ENCODE data around the gene RBPMS2.

RBPMS2 gene

GRCh38 chr15:64716452-64716851, 58.9 kb downstream of the RBPMS2 start:
- DNase-seq, result no peak

DNA sequence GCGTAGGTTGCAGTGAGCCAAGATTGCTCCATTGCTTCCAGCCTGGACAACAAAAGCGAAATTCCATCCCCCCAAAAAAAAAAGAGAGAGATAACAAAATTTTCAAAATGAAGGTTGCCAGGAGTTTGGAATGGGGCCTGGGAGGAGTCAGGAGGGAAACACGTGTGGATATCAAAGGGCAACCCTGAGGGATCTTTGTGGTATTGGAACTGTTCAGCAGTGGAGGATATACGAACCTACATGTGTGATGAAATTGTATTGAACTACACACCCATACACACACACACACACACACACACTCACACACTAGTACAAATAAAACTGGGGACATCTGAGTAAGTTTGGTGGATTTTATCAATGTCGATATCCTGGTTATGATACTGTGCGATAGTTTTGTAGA, 61.8 kb downstream of the RBPMS2 start:
- DNase-seq, result no peak

- DNase-seq, result no peak
Measured at GRCh38 chr15:64712353-64712752, 63.0 kb downstream of the RBPMS2 start.

DNA sequence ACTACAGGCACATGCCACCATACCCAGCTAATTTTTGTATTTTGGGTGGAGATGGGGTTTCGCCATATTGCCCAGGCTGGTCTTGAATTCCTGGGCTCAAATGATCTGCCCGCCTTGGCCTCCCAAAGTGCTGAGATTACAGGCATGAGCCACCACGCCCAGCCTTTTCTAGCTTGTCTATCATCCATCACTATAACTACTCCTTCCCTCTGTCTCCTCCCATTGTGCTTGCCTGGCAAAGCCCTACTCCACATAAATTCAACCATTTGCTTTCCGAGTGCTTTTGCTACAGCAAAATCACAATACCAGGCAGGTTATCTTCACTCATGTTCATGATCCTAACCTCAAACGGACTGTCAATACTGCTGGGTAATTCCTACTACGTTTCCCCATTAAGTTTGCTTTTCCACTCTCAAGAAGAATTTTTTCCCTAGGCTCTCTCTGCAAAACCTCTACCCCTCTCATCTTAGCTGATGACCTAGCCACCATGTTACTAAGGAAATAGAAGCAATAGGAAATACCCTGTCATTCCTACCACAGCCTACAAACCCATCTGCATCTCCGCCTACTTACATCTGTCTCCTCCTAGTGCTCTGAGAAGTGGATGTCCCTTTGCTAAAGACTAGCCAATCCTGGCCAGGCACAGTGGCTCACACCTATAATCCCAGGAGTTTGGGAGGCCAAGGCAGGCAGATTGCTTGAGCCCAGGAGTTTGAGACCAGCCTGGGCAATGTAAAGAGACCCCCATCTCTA, 64.5 kb downstream of the RBPMS2 start:
- DNase-seq, result no peak

DNA sequence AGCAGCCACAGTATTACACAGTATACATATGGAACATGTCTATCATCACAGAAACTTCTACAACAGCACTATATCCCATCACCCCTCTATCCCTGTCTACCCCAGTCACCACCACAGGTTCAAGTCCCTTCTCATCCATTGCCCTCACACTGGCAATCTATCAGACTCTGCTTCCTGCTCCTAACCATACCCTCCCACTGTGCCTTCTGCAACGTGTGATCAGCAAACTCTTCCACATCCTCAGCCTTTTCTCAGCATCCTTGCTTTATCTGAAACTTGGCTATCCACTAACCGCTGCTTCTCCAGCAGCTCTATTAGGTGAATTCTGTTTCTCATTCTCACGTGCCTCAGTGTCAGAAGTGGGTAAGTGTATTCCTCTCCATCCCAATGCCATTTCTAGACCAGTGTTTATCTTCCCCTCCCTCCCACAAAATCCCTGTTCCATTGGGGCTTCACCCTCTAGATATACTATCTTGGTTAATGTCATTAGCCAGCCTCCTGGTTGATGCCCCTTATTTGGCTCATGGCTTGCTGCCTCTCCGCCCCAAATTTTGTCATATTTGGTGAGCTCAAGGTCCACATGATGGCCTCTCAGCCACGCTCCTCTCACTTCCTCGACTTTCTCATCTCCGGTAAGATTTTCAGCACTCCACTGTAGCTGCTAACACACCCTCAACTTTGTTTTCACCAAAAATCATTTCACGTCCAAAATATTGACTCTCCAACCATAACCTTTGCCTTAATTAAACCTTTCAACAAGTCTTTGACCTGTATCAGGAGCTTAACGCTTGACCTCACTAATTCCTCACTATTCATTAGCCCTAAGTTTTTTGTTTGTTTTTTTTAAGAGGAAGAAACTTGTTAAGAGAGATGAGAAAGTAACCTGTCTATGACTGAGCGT, 69.1 kb downstream of the RBPMS2 start:
- DNase-seq, result no peak

DNA sequence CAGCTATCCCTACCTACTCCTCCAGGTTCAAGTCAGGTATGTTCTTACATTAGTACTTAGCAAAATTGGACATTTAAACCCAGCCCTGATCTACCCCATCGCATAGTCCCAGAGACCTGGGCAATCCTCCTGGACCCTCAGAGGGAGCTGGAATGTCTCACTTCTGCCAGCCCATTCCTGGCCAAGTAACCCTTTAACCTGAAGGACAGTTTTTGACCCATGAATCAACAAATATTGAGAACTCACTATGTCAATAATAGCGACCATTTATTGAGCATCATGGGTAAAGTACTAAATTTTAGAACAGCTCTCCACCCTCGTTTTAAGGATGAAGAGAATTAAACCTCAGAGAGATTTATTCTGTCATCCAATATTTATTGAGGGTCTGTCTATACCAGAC, 70.4 kb downstream of the RBPMS2 start:
- DNase-seq, result no peak

DNA sequence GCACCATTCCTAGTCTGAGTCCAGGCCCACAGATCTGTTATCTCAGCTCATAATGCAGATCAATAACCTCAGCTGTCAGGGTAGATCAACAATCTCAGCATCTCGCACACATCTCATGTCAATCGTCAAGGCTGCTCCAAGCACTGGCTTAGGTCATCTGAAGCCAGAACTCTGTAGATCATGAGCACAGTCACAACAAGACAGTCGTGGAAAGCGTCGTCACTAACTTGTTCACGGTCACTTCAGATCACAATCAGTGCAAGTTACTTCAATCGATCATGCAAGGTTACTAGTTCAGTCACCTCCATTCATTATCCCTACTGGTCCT, 71.8 kb downstream of the RBPMS2 start:
- no peak for DNase-seq

GRCh38 chr15:64702816-64703631, 72.4 kb downstream of the RBPMS2 start:
- DNase-seq, result peak; percentile 97

GRCh38 chr15:64701482-64702184, 73.8 kb downstream of the RBPMS2 start:
- no peak for DNase-seq

GRCh38 chr15:64701051-64701450, 74.3 kb downstream of the RBPMS2 start:
- DNase-seq, result no peak

DNA sequence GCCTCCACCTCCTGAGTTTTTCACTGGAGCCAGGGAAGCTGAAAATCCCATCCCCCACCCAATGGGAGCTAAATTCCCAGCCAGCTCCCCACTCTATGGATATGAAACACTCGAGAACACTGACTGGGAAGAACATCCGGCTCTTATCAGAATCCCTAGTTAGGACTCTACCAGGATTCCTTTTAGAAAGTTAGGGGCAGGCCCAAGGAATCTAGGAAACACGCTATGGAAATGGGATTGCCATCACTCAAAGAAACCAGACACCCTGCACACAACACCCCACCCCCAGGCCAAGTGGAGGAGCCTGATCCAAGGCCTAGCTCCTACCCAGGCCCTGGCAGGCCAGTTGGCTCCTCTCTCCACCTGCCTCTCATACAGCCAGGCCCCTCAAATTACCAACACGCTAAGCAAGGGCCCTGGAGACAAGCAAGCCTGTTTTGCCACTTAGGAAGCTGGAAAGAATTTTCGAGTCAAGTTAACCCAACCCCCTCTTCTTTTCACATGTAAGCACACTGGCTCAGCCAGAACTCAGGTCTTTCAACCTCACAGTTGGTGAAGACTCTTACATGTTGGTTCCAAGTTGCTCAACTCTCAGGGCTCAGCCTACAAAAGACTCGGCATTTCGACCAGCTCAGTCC, 75.5 kb downstream of the RBPMS2 start:
- no peak for DNase-seq

DNA sequence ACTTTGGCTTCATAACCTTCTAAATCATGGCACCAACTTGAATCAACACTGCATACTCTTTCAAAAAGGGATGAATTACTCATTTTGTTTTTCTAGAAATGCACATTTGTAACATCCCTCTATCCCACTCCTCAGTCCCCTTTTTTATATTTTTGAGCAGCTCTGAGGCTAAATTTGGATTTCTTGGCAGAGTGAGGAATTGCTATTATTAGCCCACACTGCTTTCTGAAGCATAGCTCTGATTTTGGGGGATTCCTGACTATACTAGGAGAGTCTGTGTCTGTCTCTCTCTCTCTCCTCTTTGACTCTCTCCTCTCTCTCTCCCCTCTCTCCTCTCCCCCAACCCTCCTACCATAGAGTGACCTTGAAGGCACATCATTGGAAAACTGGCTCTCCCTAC, 76.6 kb downstream of the RBPMS2 start:
- DNase-seq, result no peak

- peak; percentile 71 for DNase-seq
Measured at GRCh38 chr15:64697911-64698369, 77.4 kb downstream of the RBPMS2 start.

- DNase-seq, result no peak
Measured at GRCh38 chr15:64696481-64696880, 78.9 kb downstream of the RBPMS2 start.

- DNase-seq, result no peak
Measured at GRCh38 chr15:64695561-64695992, 79.8 kb downstream of the RBPMS2 start.

DNA sequence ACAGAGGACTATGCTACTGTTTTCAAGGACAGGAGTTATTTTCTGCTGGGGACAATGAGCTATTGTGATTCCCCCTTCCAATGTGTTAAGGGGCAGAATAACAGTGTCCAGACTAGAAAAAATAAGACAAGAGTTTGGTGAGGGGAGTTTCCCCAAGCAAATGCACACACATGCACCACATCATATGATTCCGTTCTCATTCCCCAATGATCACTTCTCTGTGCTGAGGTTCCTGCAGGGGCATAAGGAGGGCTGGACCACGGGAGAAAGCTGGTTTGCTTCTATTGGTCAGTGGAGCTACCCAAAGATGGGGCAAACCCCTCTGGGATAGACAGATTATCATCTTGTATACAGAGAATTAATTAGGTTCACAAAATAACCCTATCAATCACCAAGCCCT, 80.6 kb downstream of the RBPMS2 start:
- no peak for DNase-seq

DNA sequence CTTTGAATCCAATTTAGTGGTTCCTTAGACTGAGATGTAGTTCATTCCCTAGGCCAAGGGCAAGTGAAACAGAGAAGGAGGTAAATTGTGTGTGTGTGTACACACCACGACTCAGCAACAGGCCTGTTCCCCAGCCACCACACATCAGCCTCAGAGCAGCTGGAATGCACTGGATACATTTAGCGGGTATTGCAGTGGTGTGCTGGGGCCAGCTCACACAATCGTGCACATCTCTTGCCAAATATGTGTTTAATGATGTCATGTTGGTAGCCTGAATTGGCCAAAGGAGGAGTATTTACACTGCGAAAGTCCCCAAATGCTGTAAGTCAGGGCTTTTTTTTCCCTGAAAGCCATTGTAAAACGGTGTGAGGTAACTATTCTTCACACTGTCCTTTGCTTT, 82.3 kb downstream of the RBPMS2 start:
- DNase-seq, result no peak

GRCh38 chr15:64691896-64692565, 83.4 kb downstream of the RBPMS2 start:
- DNase-seq, result no peak

GRCh38 chr15:64690578-64691296, 84.7 kb downstream of the RBPMS2 start:
- DNase-seq, result no peak

DNA sequence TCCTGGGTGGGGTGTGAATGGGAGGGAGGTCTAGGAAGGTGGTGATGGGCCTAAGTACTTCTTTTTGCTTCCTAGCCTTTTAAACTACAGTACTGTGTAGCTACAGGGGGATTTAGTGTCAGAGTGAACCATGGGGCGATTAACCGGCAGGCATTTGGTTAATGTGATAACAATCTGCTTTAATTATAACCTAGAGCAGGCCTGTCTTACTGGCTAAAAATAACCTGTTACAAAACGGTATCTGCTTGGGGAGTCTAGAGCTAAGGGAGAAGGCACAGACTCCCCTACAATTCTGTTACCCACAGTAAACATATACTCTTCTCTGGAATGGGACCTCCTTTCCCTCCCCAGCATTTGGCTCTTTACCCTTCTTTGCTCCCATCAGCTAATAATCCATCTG, 85.4 kb downstream of the RBPMS2 start:
- no peak for DNase-seq
